Cortex of kidney (tissue), 1 donor: Measurements from ENCODE around the gene KAZN.

ENCODE experiments used
- DNase-seq: peaks from one replicate; lab custom pipeline; 2025; lab: John Stamatoyannopoulos, UW

The KAZN gene

DNA sequence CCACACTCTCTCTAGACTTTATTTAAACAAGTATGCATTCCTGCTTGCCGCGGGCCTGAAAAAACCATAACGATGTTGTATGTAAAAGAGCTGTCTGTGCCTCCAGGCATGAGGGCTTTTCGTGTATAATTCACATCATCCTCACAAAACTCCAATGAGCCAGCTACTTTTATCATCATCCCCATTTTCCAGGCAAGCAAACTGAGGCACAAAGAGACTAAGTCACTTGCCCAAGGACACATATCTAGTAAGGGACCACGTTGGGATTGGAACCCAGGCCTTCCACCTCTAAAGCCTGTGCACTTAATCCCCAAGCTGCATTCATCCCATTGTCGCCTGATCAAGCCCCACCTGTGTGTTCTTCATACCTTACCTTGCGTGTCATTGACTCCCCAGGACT is 226.9 kb downstream of the KAZN start:
- DNase-seq = no peak

DNA sequence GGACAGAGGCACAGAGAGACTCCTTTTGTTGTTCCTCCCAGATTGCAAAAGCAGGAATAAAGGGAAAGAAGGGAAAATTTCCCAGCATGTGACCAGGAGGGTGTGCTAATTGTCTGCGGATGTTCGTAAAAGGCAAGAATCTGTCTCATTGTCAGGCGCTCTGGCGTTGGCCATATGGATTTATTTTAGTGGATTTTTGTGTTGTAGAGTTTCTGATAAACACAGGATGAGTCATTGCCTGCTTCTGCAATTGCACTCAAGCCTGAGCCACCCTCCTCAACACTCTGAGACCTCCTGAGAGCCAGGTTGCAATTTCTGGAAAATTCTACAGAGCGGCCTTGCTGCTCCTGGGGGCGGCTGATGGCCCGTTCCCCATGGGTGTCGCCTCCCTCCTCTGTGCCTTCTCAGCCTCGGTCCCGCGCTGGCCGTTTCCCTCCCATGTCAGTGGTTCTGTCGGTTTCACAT is 227.7 kb downstream of the KAZN start:
- no peak for DNase-seq

DNA sequence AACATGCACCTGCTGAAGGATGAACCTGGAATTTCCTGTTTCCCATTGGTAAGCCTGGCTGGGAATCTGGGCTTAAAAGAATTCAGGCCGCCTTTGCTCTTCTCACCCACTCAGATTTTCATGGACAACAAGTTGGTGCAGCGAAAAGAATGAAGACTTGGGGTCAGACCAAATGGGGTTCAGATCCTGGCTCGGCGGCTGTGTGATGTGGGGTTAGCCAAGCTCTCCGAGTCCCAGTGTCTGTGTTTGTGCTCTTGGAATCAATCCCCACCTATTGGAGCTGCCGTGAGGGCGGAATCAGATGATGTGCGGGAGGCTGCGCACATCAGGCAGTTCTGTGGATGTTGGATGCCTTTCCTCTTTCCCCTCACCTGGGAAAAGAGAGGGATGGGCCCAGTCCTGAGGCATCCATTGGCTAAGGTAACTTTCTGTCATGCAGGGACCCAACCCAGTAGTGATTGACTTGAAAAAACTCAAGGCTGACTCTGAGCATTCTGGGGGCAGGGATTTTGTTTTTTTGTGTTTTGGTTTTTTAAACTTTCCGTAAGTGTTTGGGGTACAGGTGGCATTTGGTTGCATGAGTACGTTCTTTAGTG is 228.3 kb downstream of the KAZN start:
- DNase-seq = no peak

DNA sequence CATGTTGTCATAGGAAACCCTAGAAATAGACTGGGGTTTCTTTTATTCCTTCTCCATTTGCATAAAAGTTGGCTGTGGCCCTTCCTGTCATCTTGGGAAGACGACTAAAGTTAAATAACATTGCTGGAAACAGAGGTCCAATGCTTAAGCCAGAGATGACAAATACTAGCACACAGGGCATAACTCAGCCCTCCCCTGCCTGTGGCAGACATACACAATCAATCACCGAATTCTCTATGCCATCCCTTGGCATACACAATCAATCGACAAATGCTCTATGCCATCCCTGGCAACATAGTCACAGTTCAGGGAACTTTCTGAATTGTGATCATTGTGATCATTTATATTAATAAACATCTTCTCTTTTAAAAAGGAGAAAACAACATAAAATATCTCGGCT is 229.4 kb downstream of the KAZN start:
- no peak for DNase-seq

DNA sequence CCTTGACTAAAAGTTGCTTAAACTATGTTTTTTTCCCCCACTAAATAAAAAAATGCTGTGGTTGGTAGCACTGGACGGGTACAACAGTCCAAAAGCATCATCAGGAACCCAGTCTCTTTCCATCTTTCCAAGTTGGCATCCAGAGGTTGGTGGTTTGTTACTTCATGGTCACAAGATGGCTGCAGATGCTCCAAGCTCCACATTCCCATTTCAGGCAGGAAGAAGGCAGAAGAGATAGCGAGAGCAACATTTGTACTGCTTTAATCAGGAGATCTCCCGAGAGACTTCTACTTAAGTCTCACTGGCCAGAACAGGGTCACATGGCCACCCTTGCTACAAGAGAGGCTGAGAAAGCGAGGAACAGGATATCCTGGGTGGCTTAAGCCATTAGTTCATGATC is 230.2 kb downstream of the KAZN start:
- DNase-seq = no peak

DNA sequence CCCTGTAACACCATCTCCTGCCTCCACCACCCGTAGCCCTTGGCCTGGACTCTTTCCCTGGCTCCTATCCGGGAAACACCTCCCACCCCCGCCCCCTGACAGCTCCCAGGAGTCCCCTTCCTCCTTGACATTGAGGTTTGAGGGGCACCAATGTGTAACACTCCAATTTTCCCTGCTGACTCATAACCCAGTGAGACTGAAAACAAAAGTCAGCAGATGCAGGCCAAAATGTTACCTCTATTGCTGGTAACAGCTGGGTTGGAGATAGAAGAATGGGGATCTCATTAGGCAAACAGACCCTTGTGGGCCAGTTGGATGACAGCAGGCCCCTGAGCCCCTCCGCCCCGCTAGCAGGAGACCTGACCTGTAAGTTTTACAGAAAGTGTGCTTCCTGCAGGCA is 237.2 kb downstream of the KAZN start:
- no peak for DNase-seq

DNA sequence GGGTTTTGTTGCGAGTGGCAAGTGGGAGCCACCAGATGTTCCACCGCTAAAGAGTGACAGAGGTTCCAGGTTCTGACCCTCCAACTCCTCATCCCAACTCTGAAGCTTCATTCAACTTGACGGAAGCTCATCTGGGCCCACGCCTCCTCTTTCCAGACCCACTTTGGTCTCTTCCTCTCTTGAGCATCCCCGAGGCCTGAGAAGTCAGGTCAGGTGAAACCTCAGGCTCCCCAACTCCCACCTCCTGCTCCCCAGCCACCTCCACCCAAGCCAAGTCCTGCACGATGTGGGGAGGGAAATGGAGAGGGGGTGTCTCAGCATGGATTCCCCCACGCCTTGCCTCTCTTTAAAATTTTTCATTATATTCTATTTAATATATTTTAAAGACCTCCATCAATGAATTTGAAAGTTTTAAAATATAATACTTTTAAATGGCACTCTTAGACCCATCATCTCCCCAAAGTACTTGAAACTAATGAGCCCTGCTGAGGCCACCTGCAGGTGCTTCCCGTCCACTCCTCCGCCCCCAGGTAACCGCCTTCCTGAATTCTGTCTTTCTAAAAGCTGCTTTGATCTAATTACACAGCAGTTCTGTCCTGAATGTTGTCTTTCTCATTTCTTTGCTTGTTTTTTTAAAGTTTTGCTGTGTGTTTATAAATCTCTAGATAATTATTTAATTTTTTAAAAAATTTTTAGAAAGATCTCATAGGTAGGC is 238.1 kb downstream of the KAZN start:
- DNase-seq = no peak

DNA sequence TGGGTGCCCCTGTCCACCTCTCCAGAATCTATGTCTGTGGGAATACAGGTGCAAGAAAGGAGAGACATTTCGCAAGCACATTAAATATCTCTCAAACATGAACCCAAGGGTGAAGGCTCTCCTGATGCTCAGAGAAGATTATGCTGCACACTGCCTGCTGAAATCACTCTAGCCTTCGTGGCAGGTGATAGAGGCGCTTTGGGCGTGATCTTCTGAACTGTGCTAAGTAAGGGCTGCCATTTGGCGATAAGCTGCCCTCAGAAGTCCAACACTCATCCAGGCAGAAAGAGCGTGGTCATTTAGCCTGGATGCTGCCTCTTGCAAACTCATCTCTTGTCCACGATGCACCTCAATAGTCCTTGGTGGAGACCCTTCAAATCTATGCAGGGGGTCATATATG is 241.9 kb downstream of the KAZN start:
- DNase-seq = no peak

DNA sequence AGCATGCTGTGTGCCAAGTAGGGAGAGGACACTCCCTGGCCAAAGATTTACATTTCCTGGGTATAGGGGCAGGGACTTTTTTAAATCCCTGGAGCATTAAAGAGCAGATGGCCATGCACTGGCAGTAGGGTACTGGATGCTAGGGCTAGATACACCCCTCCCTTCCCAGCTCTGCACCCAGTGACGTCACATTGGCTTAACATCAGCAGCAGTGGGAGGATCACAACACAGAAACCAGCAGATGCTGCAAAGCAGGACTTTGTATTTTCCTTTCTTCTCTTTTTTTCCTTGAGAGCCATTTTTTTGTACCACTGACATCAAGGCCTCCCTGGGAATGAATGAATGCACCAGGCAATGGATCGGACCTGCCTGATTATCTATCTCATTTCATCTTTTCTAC is 243.0 kb downstream of the KAZN start:
- DNase-seq = no peak

DNA sequence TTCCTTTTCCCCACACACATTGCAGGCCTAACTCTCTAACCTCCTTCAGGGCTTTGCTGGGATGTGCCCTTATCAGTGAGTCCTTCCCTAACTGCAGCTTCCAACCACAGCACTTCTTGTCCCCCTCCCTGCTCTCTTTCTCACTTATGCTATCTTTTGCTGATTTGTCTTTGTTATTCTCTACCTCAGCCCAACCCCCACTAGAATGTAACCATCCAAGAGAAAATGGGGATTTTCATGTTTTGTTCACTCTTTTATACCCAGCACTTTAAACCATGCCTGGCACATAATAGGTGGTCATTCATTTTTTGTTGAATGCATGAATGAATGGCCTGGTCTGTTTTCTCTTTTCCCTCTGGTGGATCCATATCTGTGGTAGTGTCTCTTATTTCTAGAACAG is 243.5 kb downstream of the KAZN start:
- no peak for DNase-seq

DNA sequence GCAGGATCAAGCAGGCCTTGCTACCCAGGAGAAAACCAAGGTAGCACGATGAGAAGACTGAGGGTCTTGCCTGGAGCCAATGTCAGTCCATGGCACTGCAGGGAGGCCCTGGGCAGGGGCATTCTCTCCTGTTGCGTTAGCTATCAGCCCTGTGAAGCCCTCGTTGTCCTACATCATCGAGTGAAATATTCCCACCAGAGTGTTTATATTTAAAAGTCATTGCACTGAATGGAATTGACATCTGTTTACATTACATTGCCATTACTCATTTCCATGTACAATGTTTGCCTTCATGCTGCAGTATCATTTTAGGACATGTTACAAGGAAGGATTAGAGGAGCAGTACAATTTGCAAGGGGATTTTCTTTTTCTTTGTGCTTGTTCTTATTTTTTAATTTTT is 243.9 kb downstream of the KAZN start:
- DNase-seq = no peak

DNA sequence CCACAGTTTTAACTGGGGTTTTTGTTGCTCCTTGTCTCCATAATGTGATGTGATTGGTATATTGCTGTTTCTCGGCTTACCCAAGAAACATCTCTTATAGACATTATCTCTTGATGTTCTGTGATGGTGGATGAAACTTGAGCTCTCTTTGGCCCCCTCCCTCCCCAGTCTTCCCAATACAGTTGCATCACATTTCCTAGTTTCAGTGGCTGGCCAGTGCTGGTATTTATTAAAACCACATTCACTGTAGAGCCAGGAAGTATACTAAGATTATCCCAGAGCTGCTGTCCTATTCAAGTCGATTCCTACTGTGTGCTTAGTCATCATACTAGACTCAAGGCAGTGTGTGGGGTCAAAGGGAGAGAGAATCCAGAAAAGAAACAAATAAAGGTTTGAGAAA is 244.4 kb downstream of the KAZN start:
- no peak for DNase-seq

DNA sequence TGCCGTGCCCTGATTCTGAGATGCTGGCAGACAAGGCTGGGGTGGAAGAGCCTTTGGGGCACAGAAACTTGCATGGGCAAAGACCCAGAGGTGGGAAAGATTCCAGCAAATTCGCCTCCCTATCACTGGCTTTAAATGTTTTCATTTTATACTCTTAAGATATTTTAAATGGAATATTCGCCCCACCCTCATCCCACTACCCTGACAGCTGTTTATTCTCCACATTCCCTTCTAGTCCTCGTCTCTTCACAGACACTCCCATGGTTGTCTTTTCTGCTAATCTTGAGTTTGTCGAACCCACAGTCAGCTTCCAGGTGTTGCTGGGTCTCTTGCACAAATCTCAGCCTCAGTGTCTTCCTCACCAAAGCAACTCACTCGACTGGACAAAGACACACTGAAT is 245.0 kb downstream of the KAZN start:
- DNase-seq = no peak

DNA sequence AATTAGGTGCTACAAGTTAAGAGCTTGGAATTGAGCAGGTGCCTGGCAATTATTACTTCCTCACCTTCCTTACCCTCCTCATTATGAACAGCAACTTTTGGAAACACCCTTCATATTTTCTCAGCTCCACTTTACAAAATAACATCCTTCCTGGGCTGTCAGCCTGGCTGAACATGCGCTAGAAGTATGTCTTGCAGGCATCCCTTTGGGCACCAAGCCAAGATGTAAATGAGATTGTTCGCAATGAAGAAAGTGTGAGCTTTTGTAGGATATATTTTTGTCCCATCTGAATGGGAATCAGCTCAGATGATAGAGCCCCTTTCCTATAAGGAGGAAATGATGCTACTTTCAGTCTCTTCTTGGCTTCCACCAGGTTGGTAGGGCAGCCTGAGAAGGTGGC is 245.9 kb downstream of the KAZN start:
- no peak for DNase-seq

DNA sequence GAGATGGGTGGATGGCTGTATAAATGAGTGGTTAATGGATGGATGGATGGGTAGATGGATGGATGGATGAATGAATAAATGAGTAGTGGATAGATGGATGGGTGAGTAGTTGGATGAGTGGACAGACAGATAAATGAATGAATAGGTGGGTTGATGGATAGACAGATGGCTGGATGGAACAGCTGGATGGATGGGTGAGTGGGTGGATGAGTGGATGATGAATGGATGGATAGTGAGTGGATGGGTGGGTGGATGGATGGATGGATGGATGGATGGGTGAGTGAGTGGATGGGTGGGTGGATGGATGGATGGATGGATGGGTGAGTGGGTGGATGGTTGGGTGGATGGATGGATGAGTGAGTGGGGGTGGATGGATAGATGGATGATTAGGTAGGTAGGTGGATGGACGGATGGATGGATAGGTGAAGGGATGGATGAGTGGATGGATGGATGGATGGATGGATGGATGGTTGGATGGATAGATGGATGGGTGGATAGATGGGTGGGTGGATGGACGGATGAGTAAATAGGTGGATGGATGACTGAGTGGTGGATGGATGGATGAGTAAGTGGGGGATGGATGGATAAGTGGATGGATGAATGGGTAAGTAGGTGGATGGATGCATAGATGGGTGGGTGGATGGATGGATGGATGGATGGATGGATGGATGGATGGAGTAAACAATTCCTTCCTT is 246.6 kb downstream of the KAZN start:
- no peak for DNase-seq

DNA sequence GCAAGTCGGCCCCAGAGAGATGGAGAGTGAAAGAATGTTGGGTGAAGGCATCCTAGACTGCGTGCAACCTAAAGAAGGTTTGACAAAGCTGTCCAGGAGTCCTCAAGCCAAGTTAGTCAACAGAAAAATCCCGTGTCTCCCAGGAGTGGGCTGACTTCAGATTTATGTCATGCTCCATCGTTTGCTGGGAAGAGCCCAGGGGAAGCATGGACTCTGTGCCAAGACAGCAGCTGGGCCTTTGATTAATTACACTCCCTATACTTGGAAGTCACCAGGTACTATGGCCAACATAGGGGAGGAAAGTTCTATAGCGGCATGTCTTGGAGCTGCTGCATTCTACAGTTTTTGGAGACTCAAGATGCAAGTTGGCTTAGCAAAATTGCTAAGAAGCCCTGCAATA is 247.4 kb downstream of the KAZN start:
- no peak for DNase-seq

DNA sequence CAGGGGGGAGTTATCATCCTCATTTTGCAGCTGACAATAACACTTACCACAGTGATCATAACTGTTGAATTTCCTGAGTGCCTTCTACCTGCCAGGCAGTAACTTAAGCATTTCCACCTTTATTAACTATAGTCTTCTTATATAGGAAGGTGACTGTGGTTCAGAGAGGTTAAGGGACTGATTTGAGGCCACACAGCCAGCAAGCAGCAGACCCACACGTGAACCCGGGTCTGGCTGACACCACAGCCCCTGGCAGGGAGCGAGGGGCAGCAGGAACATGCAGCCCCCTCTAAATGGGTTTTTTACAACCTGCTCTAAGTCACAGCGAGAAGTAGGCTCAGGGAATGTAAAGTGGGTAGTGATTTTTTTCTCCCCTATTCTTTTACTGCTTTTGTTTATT is 248.2 kb downstream of the KAZN start:
- DNase-seq = no peak

DNA sequence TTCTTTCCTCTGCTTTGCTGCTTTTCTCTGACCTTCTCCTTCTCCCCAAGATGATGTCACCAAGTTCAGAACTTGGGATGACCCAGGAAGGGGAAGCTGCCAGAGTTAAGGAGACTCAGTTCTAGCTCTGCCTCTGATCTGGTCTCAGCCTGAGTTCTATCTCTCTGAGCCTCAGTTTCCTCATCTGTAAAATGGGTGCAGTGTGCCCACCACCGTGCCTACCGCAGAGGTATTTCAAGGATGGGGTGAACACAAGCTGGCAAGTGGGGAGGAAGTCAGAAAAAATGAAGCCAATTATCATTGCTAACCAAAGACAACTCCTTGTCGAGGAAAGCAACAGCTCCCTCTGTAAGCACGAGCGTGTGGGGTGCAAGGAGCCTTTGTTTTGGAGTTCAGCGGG is 249.7 kb downstream of the KAZN start:
- no peak for DNase-seq

DNA sequence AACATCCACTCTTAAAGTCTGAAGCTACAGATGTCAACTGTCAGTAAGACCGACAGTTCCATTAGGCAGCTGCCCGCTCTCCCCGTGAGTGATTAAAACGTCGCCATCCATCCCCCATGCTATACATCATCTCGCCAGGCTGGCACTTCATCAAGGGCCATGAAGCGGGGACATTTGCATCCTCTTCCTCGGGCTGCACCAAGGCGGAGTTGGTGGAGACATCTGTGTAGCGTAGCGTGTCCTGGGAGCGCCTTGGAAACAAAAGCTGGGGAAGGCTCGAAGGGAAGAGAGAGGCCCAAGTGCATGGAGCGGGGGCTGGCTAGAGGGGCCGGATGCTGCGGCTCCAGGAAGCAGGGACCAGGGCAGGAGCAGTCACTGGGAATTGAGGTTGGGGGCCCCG is 250.1 kb downstream of the KAZN start:
- DNase-seq = no peak

DNA sequence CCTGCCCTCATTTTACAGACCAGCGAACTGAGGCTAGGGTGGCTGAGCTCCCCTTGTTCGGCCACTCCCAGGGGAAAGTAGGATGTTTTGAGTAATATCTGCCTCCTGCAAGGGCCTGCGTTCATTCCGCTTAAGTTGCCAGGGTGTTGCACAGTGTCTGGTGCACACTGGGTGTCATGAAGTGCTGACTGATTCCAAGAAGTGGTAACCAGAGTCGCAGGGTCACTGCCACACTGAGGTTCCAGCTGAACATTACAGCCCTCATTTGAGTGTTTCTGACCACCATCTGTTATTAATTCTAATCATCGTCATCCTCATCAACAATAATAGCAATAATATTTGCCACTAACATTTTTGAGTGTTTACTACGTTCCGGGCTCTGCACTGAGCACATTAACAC is 250.6 kb downstream of the KAZN start:
- DNase-seq = no peak

DNA sequence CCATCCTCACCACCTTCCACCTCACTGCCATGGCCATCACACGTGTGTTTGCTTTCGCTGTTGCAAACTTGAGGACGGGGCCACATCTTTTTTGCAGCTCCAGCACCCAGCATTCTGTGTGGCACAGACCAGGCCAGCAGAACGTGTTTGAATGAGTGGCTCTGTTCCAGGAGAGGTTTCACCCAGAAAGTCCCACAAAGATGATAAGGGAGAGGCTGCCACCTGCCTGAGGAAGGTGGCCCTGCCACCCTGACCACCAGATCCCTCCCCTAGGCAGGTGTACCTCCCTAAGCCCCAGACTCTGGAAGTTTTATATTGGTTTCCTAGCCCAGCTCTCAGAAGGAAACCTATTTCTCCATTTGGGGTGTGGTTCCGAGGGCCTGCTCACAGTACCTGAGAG is 252.1 kb downstream of the KAZN start:
- no peak for DNase-seq

DNA sequence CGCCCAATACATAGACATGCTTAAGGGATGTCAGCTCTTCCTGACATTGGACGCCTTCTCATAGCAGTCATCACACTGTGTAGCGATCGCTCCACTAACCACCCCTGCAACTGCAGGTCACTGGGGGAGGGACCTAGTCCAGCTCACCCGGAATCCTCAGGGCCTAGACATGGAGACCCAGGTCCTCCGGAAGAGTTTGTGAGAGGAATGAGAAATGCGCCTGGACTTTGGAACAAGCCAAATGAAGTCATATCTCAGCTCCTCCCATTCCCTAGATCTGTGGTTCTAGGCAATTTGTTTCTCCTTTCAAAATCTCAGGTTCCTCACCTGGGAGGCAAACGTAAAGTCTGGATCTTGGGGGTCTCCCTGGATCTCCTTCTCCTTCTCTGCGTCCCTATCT is 253.3 kb downstream of the KAZN start:
- no peak for DNase-seq

DNA sequence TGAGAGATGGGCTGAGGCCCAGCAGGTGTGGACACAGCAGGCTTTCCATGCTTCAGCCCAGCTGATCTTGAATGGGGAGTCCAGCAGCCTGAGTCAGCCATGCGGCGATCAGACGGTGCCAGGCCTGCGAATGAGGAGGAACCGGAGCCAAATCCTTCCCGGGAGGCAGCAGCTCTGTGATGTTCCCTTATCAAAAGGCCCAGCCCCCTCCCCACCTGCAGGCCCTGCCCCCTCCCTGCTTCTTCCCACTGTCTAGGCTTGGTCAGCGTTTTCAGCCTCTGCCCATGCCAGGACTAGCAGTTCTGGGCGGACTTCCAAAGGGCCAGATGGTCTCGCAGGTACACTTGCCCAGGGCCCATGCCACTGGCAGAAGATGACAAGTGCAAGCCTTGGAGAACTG is 253.8 kb downstream of the KAZN start:
- no peak for DNase-seq

DNA sequence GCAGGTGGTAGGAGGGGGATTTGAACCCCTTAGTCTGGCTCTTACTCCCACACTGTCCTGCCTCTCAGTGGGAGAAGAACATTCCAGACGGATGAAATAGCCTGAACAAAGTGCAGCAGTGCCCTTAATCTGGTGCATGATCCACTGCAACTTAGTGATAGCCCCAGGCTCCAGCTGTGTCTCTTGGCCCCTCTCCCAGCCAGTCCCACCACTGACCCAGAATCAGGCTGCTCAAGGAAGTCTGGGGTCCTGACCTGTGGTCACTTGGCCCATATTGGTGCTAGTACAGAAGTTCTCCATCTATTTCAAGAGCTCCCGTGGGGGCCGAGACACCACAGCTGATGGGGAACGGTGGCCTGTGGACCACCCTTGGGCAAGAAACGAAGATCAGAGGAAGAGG is 255.0 kb downstream of the KAZN start:
- DNase-seq = no peak
